ENCODE measurements around the gene GSPT1. TPM values are rescaled to one million over a fixed set of nuclear protein-coding genes. Genes with fewer than 3 reads are reported as not detected.

Gene GSPT1
- total and polyA plus RNA-seq, 9 of the 15 experiments (the other 6 are each of a cell fraction or from before 2014, with no cell fraction given), result 63.8 to 269 (median 148) TPM

DNA sequence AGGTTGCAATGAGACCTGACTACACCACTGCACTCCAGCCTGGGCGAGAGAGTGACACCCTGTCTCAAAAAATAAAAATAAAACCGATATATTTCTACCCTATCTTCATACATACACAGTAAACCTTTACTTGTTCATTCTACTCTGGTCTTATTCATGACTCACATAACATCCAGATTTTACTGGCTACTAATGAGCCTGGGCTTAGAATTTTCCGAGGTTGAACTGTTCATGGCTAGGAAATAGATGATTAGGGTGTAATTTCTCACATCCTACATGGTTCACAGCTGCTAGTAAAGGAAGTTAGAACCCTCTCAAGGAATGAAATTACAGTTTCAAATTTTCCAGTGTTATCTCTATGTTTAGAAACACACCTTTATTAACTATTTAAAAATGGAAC is 14.7 kb downstream of the GSPT1 start:
- H3K9me1 ChIP-seq (ENCODE audit: control insufficient read depth, insufficient read depth, low read length), result peaks cover 2% of the 10 kb centered on the region
- FAIRE-seq, result no peak
- no peaks in the 10 kb centered on the region for H3K27me3 ChIP-seq (ENCODE audit: control insufficient read depth in 2 of 2, insufficient read depth in 2 of 2, low read length in 2 of 2)
- in situ Hi-C loops (cut with MboI) (no loop called here), intact Hi-C loops (cut with micrococcal nuclease) (no loop called here)
- 82% methylated on average over 3 of the region's 3 CpGs for WGBS (ENCODE audit: insufficient coverage, low coverage, missing lambda C conversion rate)
- H3K4me3 ChIP-seq, result no peak overlapping the region
- TF ChIP-seq RBM25 (IDR thresholded peaks at IDR 0.05; ENCODE audit: low read depth, low read length, severe bottlenecking), result no peak
- TF ChIP-seq U2AF2 (optimal IDR thresholded peaks at IDR 0.05; ENCODE audit: low read depth, low read length), result no peak
- TF ChIP-seq RFX7 (CRISPR knock-in tag; IDR thresholded peaks at IDR 0.05), result no peak
- no peak for TF ChIP-seq MCM3 (IDR thresholded peaks at IDR 0.05)
- no peak for TF ChIP-seq KDM5B (IDR thresholded peaks at IDR 0.05; ENCODE audit: insufficient replicate concordance, low read depth, low read length)
- TF ChIP-seq HCFC1 (IDR thresholded peaks at IDR 0.05; ENCODE audit: low read depth, low read length), result no peak
- TF ChIP-seq, protein P1, sequence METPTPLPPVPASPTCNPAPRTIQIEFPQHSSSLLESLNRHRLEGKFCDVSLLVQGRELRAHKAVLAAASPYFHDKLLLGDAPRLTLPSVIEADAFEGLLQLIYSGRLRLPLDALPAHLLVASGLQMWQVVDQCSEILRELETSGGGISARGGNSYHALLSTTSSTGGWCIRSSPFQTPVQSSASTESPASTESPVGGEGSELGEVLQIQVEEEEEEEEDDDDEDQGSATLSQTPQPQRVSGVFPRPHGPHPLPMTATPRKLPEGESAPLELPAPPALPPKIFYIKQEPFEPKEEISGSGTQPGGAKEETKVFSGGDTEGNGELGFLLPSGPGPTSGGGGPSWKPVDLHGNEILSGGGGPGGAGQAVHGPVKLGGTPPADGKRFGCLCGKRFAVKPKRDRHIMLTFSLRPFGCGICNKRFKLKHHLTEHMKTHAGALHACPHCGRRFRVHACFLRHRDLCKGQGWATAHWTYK (CRISPR knock-in tag; IDR thresholded peaks at IDR 0.05), result no peak
- TF ChIP-seq KAT2B (IDR thresholded peaks at IDR 0.05; ENCODE audit: low read depth, low read length), result no peak
- TF ChIP-seq ZNF232 (CRISPR knock-in tag; IDR thresholded peaks at IDR 0.05), result no peak
- TF ChIP-seq ZSCAN32 (CRISPR knock-in tag; IDR thresholded peaks at IDR 0.05), result no peak
- no peak for TF ChIP-seq ZNF699 (CRISPR knock-in tag; IDR thresholded peaks at IDR 0.05; ENCODE audit: insufficient replicate concordance)
- no peak for TF ChIP-seq CSDE1 (IDR thresholded peaks at IDR 0.05)
- TF ChIP-seq ZNF23 (CRISPR knock-in tag; IDR thresholded peaks at IDR 0.05), result no peak
- TF ChIP-seq HNRNPH1 (optimal IDR thresholded peaks at IDR 0.05; ENCODE audit: low read depth, low read length), result no peak
- H3K36me3 ChIP-seq (ENCODE audit: control insufficient read depth, insufficient read depth, low read length), result peaks cover 77% of the 10 kb centered on the region
- H2AFZ ChIP-seq (ENCODE audit: low read depth, low read length), result no peak overlapping the region
- no peak for ATAC-seq
- ChIA-PET CTCF (ENCODE audit: low intra/inter-chr PET ratio) (no interaction called here), POLR2A (interaction anchor here (0.8 to 1.1 kb wide), 2 partner anchors 14 to 16 kb away, joined by 3 read pairs; partner anchors contain the start of gene GSPT1)
- BruUV-seq (replicated peaks), result no TSS peak
- no peaks in the 10 kb centered on the region for H3K9me3 ChIP-seq (replicated peaks; ENCODE audit: control insufficient read depth, insufficient read depth, low read depth, low read length)
- H3K4me1 ChIP-seq (replicated peaks in 1 of 2; ENCODE audit: control insufficient read depth in 2 of 2, insufficient read depth in 2 of 2, low read length in 2 of 2), result no peaks in the 10 kb centered on the region
- H3K27ac ChIP-seq (ENCODE audit: extremely low read depth, low read depth, low read length), result no peak overlapping the region
- peaks cover 26% of the 10 kb centered on the region for H4K20me1 ChIP-seq (replicated peaks; ENCODE audit: control insufficient read depth, insufficient read depth, low read length)
- H3K9ac ChIP-seq (ENCODE audit: insufficient read depth in 1 of 2, low read depth in 2 of 2, low read length in 2 of 2), result no peak overlapping the region
- H3K4me2 ChIP-seq (ENCODE audit: insufficient read depth, low read length), result no peak overlapping the region
- peaks cover 95% of the 10 kb centered on the region for H3K79me2 ChIP-seq (ENCODE audit: control insufficient read depth, insufficient read depth, low read length)
- no peak for DNase-seq (ENCODE audit: extremely low read depth in 1 of 4, low spot score in 3 of 4)

All from K562 (cell line).